Natural killer cell (primary cell): Measurements from ENCODE around the gene ITGA1. TPM values are rescaled to one million over a fixed set of nuclear protein-coding genes. Genes with fewer than 3 reads are reported as not detected.

Source experiments
- ATAC-seq, 3 donors: fragments of 150-1000 bp in 2 of 3; fragments of 200-7000 bp in 1 of 3; cut with Tn5 transposase; 1 replicate in 1 of 3; 2 replicates in 2 of 3; pipeline ENCODE4 v1.10.0; 2021; ENCODE audit warnings: mild to moderate bottlenecking in 2 of 3, moderate library complexity in 2 of 3
- DNase-seq, 2 donors: peaks; one replicate each; pipeline versions ENCODE4 v3.0.0 to v3.0.0-alpha.2; 2013 to 2021; ENCODE audit warnings: mixed read lengths in 1 of 2
- H3K27ac ChIP-seq: one replicate; pipeline ENCODE4 v1.5.1; 2013; ENCODE audit warnings: mild to moderate bottlenecking, low read length
- H3K27me3 ChIP-seq: one replicate; pipeline ENCODE4 v1.6.1; 2013; ENCODE audit warnings: low read length; ENCODE audit not compliant: control insufficient read depth, insufficient read depth
- H3K36me3 ChIP-seq: one replicate; pipeline ENCODE4 v1.6.1; 2013; ENCODE audit warnings: low read length; ENCODE audit not compliant: control insufficient read depth, insufficient read depth
- H3K4me1 ChIP-seq: one replicate; pipeline ENCODE4 v1.6.1; 2013; ENCODE audit warnings: low read length; ENCODE audit not compliant: control insufficient read depth, insufficient read depth
- H3K4me3 ChIP-seq: one replicate; pipeline ENCODE4 v1.5.1; 2013; ENCODE audit warnings: low read length
- H3K9me3 ChIP-seq: one replicate; pipeline ENCODE4 v1.6.1; 2013; ENCODE audit warnings: low read length; ENCODE audit not compliant: control insufficient read depth, insufficient read depth
- H3K27ac Mint-ChIP-seq, 2 donors: one replicate each; pipeline ENCODE4 v1.8.0; 2022; ENCODE audit warnings: mild to moderate bottlenecking in 2 of 2, mixed read lengths in 2 of 2, moderate library complexity in 1 of 2
- H3K27me3 Mint-ChIP-seq, 2 donors: one replicate each; pipeline ENCODE4 v1.8.0; 2022; ENCODE audit warnings: low read depth in 2 of 2, mixed read lengths in 2 of 2
- H3K36me3 Mint-ChIP-seq: one replicate; pipeline ENCODE4 v1.8.0; 2022; ENCODE audit warnings: mixed read lengths
- H3K4me1 Mint-ChIP-seq, 2 donors: one replicate each; pipeline ENCODE4 v1.8.0; 2022; ENCODE audit warnings: mixed read lengths in 2 of 2
- H3K4me3 Mint-ChIP-seq: one replicate; pipeline ENCODE4 v1.8.0; 2022; ENCODE audit warnings: mild to moderate bottlenecking, moderate library complexity, mixed read lengths
- H3K9me3 Mint-ChIP-seq, 2 donors: one replicate each; pipeline ENCODE4 v1.8.0; 2022; ENCODE audit warnings: mixed read lengths in 2 of 2
- CTCF ChIP-seq: fragments of 200-600 bp; IDR thresholded peaks from one replicate; pipeline ENCODE4 v1.8.0; 2022; ENCODE audit warnings: antibody characterized with exemption
- WGBS: methylation state at CpG from one replicate; pipeline ENCODE4 v1.1.7; 2013; ENCODE audit warnings: missing lambda C conversion rate; ENCODE audit not compliant: insufficient coverage; 5-methylcytosine and 5-hydroxymethylcytosine counted together
- intact Hi-C: fragments of 100-400 bp; cut with micrococcal nuclease; formaldehyde crosslinking; loops from one replicate; pipeline ENCODE4 v1.14.2; 2022
- total RNA-seq, 4 donors: library from RNA; stranded (reverse); fragments of 120-200 nt in 1 of 4; gene quantifications; one replicate each; pipeline versions ENCODE4 v1.2.3 to v1.2.4, GENCODE V29; 2013 to 2022

The ITGA1 gene
- total RNA-seq, 3 donors from 2014 or later (not counting 1 experiment from before 2014, with no cell fraction given), result 0.45 to 0.82 (median 0.47) TPM

DNA sequence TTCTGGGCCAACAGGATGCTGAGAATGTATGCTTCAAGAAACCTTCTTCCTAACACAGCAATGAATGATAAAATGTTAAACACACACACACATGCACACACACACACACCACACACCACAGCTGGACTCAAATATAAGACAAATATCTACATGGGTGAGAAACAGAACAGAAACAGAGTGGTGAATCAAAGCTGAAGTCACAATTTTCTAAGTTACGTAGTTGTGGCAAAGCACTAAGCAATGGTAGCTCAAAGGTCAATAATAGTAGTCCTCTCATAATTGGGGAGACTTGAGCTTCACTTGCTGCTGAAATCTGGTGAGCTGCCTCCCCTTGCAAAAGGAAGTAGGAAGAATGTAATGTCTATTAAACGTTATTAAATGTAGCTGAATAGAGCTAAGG, 33.7 kb upstream of the ITGA1 start:
- Histone ChIP-seq H3K4me1 (no peaks in the 10 kb centered on the region), H3K27me3 (no peaks in the 10 kb centered on the region), H3K9me3 (no peaks in the 10 kb centered on the region), H3K27ac (no peak overlapping the region), H3K4me3 (no peak overlapping the region), H3K36me3 (no peaks in the 10 kb centered on the region)
- no peak overlapping the region for H3K27ac Mint-ChIP-seq
- H3K36me3 Mint-ChIP-seq, result no peaks in the 10 kb centered on the region
- no peaks in the 10 kb centered on the region for H3K9me3 Mint-ChIP-seq
- H3K27me3 Mint-ChIP-seq, result peaks cover 7 to 12% of the 10 kb centered on the region in 2 donors
- intact Hi-C loops, result no loop called here
- ATAC-seq, result no peak
- no peak overlapping the region for H3K4me3 Mint-ChIP-seq
- H3K4me1 Mint-ChIP-seq, result peaks cover under 1 to 6% of the 10 kb centered on the region in 2 donors
- WGBS, result 86% methylated on average over 1 of the region's 2 CpGs
- no peak for TF ChIP-seq CTCF
- no peak for DNase-seq

DNA sequence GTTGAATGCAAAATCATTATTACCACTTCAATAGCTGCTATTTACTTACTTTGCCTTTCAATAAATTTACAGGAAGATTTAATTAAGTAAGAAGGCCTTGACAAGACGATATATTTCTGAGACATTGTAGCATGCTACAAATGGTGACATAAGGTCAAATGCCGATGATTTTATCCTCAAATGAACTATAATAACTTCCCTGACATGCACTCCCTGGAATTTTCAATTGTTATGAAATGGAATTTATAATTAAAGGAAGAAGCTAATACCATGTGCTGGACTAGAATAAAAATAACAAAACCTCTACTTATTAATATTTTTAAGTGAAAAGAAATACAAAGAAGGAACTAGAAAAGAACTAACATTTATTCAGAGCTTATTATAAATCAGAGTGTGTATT, 30.2 kb upstream of the ITGA1 start:
- H3K36me3 ChIP-seq, result no peaks in the 10 kb centered on the region
- ATAC-seq, result no peak
- H3K4me1 Mint-ChIP-seq, result no peaks in the 10 kb centered on the region
- no peak overlapping the region for H3K4me3 ChIP-seq
- no peaks in the 10 kb centered on the region for H3K9me3 ChIP-seq
- no peak overlapping the region for H3K4me3 Mint-ChIP-seq
- WGBS, result no CpG with 5 or more reads among the region's 2 CpGs
- H3K36me3 Mint-ChIP-seq, result no peaks in the 10 kb centered on the region
- peaks cover 7 to 12% of the 10 kb centered on the region in 2 donors for H3K27me3 Mint-ChIP-seq
- TF ChIP-seq CTCF, result no peak
- H3K9me3 Mint-ChIP-seq, result no peaks in the 10 kb centered on the region
- DNase-seq, result no peak
- intact Hi-C loops, result no loop called here
- H3K27ac Mint-ChIP-seq, result no peak overlapping the region
- H3K27ac ChIP-seq, result no peak overlapping the region
- no peaks in the 10 kb centered on the region for H3K4me1 ChIP-seq
- no peaks in the 10 kb centered on the region for H3K27me3 ChIP-seq

DNA sequence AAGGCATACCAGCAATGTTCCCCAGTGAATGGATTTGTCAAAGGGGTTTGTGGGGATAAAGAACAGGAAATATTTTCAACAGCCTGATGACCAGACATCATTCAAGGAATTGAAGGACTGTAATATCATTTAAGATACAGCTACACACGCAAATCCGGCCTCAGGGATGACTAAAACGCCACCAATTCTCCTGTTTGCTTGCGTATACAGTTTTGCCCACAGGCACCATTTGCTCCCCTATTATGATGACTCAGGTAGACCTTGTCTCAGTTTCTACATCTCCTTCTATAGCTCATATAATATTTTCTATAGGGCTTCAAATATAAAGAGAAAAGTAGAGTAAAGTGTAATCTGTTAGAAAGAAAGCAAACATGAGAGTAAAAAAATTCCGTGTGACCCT, 29.7 kb upstream of the ITGA1 start:
- Mint-ChIP-seq H3K4me1 (no peaks in the 10 kb centered on the region), H3K27me3 (peaks cover 7 to 12% of the 10 kb centered on the region in 2 donors)
- WGBS, result 94% methylated on average over 5 of the region's 5 CpGs

More for the DNA sequence above, 29.7 kb upstream of the ITGA1 start:
- ATAC-seq (no peak), DNase-seq (no peak)
- Histone ChIP-seq H3K4me3 (no peak overlapping the region), H3K4me1 (no peaks in the 10 kb centered on the region), H3K27ac (no peak overlapping the region), H3K36me3 (no peaks in the 10 kb centered on the region), H3K27me3 (no peaks in the 10 kb centered on the region), H3K9me3 (no peaks in the 10 kb centered on the region)
- no peak for TF ChIP-seq CTCF
- Mint-ChIP-seq H3K27ac (no peak overlapping the region), H3K9me3 (no peaks in the 10 kb centered on the region), H3K36me3 (no peaks in the 10 kb centered on the region), H3K4me3 (no peak overlapping the region)
- intact Hi-C loops, result no loop called here
